KMS-11 (cell line): ENCODE measurements around the gene GUCA1A.
A peak's percentile ranks its signal among the peaks of the same experiment; 100 is the strongest.

Source experiments
- H2AFZ ChIP-seq: fragments of 200-600 bp; sonication (generic); 2 replicates; pipeline ENCODE4 v1.6.1; 2016; ENCODE audit warnings: antibody characterized with exemption, mixed run types, low read depth
- H3K27ac ChIP-seq: fragments of 200-600 bp; sonication (generic); 2 replicates; pipeline ENCODE4 v1.6.1; 2016; ENCODE audit warnings: mild to moderate bottlenecking, mixed run types
- H3K27me3 ChIP-seq: fragments of 200-600 bp; sonication (generic); 2 replicates; pipeline ENCODE4 v1.6.1; 2017; ENCODE audit warnings: mild to moderate bottlenecking, low read depth, mixed run types, moderate library complexity; ENCODE audit not compliant: insufficient read depth
- H3K36me3 ChIP-seq: fragments of 200-600 bp; sonication (generic); 2 replicates; pipeline ENCODE4 v1.6.1; 2017; ENCODE audit warnings: mild to moderate bottlenecking, mixed run types; ENCODE audit not compliant: insufficient read depth
- H3K4me1 ChIP-seq: fragments of 200-600 bp; sonication (generic); 2 replicates; pipeline ENCODE4 v1.6.1; 2016; ENCODE audit warnings: mild to moderate bottlenecking, low read depth, mixed run types; ENCODE audit not compliant: poor library complexity, severe bottlenecking
- H3K4me2 ChIP-seq: fragments of 200-600 bp; sonication (generic); 2 replicates; pipeline ENCODE4 v1.7.0; 2016; ENCODE audit warnings: mild to moderate bottlenecking, mixed run types
- H3K4me3 ChIP-seq: fragments of 200-600 bp; sonication (generic); IDR thresholded peaks from 2 replicates; pipeline ENCODE4 v1.6.1; 2017; ENCODE audit warnings: low read depth, low read length, mixed read lengths; ENCODE audit not compliant: insufficient read depth
- H3K79me2 ChIP-seq: fragments of 200-600 bp; sonication (generic); 2 replicates; pipeline ENCODE4 v1.6.1; 2016; ENCODE audit warnings: low read depth, mixed run types; ENCODE audit not compliant: insufficient read depth
- H3K9ac ChIP-seq: fragments of 200-600 bp; sonication (generic); 2 replicates; pipeline ENCODE4 v1.6.1; 2016; ENCODE audit warnings: mild to moderate bottlenecking, mixed run types
- H4K20me1 ChIP-seq: fragments of 200-600 bp; sonication (generic); 2 replicates; pipeline ENCODE4 v1.6.1; 2016; ENCODE audit warnings: mild to moderate bottlenecking, mixed run types; ENCODE audit not compliant: insufficient read depth
- CTCF ChIP-seq: fragments of 200-600 bp; sonication (generic); conservative IDR thresholded peaks from 2 replicates; pipeline ENCODE4 v1.6.1; 2017; ENCODE audit warnings: low read depth, mild to moderate bottlenecking, antibody characterized with exemption, low read length, moderate library complexity, mixed read lengths

GUCA1A gene

GRCh38 chr6:42171813-42172581, 1.2 kb upstream of the GUCA1A start:
- H3K4me1 ChIP-seq: no peaks in the 10 kb centered on the region
- no peak overlapping the region for H3K27ac ChIP-seq
- no peaks in the 10 kb centered on the region for H4K20me1 ChIP-seq

GRCh38 chr6:42175860-42176259, 2.7 kb downstream of the GUCA1A start:
- no peak overlapping the region for H3K27ac ChIP-seq

More at GRCh38 chr6:42171813-42172581, 1.2 kb upstream of the GUCA1A start:
- no peak overlapping the region for H3K9ac ChIP-seq
- H3K4me3 ChIP-seq: no peak overlapping the region
- H3K27me3 ChIP-seq: no peaks in the 10 kb centered on the region
- no peak overlapping the region for H2AFZ ChIP-seq
- H3K79me2 ChIP-seq: no peaks in the 10 kb centered on the region
- H3K36me3 ChIP-seq: no peaks in the 10 kb centered on the region
- no peak overlapping the region for H3K4me2 ChIP-seq
- no peak for TF ChIP-seq CTCF

GRCh38 chr6:42176981-42177380, 3.8 kb downstream of the GUCA1A start:
- H3K4me2 ChIP-seq: no peak overlapping the region
- H3K27me3 ChIP-seq: no peaks in the 10 kb centered on the region
- H3K36me3 ChIP-seq: no peaks in the 10 kb centered on the region
- no peaks in the 10 kb centered on the region for H4K20me1 ChIP-seq
- no peaks in the 10 kb centered on the region for H3K79me2 ChIP-seq
- no peak overlapping the region for H3K9ac ChIP-seq
- H3K4me3 ChIP-seq: no peak overlapping the region
- no peaks in the 10 kb centered on the region for H3K4me1 ChIP-seq
- no peak for TF ChIP-seq CTCF
- no peak overlapping the region for H3K27ac ChIP-seq
- no peak overlapping the region for H2AFZ ChIP-seq

More at GRCh38 chr6:42175860-42176259, 2.7 kb downstream of the GUCA1A start:
- H3K27me3 ChIP-seq: no peaks in the 10 kb centered on the region
- 0 out of 2 replicates have a peak, but pooled peaks have one; percentile 14 for TF ChIP-seq CTCF
- no peaks in the 10 kb centered on the region for H3K4me1 ChIP-seq
- no peaks in the 10 kb centered on the region for H3K36me3 ChIP-seq
- no peaks in the 10 kb centered on the region for H4K20me1 ChIP-seq
- H3K4me2 ChIP-seq: no peak overlapping the region
- no peak overlapping the region for H3K9ac ChIP-seq
- H2AFZ ChIP-seq: no peak overlapping the region
- no peak overlapping the region for H3K4me3 ChIP-seq
- no peaks in the 10 kb centered on the region for H3K79me2 ChIP-seq

- no peak overlapping the region for H2AFZ ChIP-seq
Observed at GRCh38 chr6:42177514-42178364, 4.6 kb downstream of the GUCA1A start.

More at GRCh38 chr6:42177514-42178364, 4.6 kb downstream of the GUCA1A start:
- Histone ChIP-seq H3K79me2 (no peaks in the 10 kb centered on the region), H3K4me3 (no peak overlapping the region), H3K4me1 (no peaks in the 10 kb centered on the region), H3K9ac (no peak overlapping the region), H3K4me2 (no peak overlapping the region), H4K20me1 (no peaks in the 10 kb centered on the region), H3K36me3 (no peaks in the 10 kb centered on the region), H3K27ac (no peak overlapping the region), H3K27me3 (no peaks in the 10 kb centered on the region)
- no peak for TF ChIP-seq CTCF
